ENCODE measurements around the gene FITM1.

The FITM1 gene

DNA sequence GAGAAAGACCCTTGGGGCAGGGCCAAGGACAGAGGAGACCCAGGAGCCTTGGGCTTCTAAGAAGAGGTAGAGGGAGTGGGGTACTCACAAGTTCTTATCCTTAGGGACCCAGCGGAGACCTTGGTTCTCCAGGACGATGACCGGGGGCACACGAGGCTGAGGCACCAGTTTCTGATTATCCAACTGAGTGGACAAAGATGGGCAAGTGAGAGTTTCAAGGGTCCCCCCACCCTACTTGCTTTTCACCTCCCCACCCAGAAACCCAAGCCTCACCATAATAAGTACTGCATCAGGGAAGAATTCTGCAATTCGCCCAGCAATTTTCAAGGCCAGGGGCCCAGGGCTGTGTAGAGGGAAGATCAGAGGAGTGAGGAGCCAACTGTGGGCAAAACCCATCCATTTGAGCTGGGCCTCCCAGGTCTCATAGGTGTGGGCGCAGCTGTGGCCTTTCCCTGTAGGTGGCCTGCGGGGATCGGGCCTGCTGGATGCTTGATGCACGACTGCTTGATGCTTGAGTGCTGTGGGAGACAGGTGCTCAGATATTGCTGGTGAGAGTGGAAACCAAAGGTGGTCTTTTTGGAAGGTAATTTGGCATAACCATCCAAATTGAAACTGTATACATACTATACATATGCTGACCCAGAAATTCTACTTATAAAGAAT, 8.9 kb downstream of the FITM1 start:
- DNase-seq (ENCODE audit: low spot score) = no peak

DNA sequence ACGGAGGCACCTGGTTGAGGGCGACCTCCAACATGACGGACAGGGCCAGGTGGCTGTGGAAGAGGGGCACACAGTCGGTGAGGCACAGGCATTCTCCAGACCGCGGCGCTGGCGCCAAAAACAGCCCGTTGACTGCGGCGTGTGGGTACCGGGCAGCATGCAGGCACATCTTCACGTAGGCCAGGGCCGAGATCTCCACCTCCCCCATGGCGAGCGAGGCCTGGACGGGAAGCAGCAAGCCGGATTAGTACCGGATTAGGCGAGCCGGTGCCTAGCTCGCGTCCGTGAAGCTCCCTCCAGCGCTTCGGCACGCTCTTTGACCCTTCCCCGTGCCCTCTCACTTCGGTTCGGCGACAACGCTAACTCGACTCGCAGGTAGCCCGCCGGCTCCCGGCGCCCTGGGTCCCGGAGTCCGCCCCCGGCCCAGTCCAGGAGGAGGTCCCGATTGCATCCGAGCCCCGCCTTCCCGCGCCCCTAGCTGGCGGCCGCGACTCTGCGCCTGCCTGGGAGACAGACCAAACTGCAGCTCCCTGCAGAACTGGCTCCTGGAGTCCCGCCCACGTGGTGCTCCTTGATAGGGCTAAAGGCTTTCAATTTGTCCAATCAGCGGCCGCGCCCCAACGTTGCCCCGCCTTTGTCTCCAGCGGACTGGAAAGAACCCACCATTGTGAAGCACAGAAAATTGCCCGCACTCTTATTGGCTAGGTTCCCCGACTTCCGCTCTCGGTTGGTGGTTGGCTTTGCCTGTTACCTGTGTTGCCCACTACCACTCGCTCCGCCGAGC, 10.8 kb downstream of the FITM1 start, which contains the start of gene EMC9:
EMC9 (minus strand) TSS at position 495 of the 784 bp plus-strand sequence; CDS start at position 208, 287 bp downstream.
- peak; percentile 98 for DNase-seq (ENCODE audit: low spot score)

DNA sequence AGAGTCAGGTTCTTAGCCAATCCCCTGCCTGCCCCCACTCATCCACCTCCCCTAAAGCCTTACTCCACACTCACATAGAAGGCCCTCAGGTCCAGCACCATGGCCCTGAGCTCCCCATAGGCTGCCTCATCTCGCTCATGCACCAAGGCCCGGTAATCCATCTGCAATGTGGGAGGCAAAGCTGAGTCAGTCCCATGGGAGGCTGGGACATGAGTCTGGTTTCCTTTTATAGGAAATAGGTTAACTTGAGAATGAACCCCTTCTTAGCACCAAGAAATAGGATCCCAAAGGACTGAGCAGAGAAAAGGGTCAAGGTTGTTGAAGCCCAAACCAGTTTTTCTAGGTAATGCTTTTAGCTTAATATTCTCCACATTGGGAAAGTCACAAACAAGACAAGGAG, 13.1 kb downstream of the FITM1 start:
- DNase-seq (ENCODE audit: low spot score) = no peak

DNA sequence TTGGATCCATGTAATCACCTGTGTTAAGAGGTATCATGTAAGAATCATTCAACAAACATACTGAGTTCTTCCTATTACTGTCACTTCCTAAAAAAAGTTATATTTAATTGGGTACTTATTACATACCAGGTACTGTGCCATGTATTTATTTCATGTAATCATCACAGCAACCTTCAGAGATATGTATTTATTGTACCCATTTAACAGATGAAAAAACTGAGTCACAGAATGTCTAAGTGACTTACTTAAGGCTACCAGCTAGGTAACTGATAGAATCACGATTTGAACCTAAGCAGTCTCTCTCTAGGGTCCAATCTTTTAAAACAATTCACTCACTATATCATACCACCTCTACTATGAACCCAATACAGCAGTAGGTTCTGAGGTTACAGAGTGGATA, 14.0 kb downstream of the FITM1 start:
- no peak for DNase-seq (ENCODE audit: low spot score)

DNA sequence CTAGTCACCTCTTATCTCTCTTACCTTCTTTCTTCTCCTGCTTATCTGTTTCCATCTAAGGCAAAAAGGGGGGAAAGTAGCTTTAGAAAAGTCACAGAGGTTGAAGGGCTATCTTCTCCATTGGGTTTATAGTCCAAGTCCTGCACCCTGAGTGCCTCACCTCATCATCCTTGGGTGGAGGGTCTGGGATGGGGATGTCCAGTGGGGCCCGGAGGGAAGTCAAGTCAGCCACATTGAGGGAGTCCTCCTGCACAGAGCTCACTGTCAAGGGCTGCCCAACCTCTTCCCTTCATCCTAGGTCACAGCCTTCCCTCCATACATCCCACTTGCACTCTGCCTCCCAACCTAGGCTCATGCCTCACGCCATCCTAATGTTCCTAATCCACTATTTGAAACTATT, 14.8 kb downstream of the FITM1 start:
- no peak for DNase-seq (ENCODE audit: low spot score)

DNA sequence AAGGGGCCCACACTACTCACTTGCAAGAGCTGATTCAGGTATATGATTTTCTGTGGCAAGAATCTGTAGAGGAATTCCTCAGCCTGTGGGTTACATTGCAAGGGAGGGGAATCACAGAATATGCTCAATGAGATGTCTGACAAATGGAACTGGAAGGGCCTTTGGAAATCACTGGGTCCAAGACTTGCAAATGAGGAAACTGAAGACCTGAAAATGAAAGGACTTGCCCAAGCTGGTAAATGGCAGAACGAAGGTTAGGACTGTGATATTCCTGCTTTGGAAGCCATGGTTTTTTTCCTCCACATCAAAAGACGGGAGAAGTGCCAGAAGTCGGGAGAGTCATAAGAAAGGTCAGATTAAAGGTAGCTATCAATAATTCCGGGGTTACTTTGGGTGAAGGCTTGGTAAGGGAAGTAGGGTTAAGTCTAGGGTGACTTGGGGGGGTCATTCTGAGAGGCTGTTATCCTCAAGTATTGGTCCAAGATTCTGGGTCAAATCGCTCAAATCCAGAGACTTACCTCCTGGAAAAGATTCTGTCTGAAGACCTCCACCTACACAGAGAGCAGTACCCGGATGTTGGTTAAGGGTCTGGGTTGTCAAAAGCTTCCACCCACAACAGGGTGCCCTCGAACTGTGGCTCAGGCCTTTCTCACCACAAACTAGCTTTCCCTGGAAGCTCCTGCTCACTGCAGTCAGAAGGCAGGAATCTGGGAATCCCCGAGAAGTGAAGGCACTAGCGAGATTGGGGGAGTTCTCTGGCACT, 15.4 kb downstream of the FITM1 start:
- DNase-seq (ENCODE audit: low spot score) = no peak

DNA sequence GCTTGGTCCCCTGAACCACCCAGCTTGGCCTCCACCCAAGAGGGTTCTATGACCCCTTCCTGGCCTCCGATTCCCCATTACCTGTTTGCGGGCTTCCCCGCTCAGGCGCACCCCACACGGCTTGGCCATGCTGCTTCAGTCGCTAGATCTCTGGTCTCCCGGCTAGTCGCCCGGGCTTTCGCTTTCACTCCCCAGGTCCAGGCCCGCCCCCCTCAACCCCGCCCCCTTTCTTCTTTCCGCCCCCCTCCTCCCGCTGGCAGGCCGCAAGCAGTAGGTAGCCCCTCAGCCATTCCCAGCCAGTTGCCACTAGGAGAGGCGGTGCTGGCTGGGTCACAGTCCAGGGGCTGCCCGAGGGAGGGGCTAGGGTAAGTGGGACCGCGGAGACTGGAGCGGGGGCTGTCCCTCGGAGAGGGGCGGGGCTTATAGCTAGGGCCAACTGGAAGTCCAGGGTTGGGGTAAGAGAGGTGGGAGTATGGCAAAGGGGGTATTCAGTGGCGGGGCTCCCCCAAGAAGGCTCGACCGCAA, 16.1 kb downstream of the FITM1 start, which contains the start of gene PSME2:
PSME2 (minus strand) TSS at position 158 of the 525 bp plus-strand sequence; CDS start at position 129, 29 bp downstream.
- DNase-seq (ENCODE audit: low spot score) = peak; percentile 96

DNA sequence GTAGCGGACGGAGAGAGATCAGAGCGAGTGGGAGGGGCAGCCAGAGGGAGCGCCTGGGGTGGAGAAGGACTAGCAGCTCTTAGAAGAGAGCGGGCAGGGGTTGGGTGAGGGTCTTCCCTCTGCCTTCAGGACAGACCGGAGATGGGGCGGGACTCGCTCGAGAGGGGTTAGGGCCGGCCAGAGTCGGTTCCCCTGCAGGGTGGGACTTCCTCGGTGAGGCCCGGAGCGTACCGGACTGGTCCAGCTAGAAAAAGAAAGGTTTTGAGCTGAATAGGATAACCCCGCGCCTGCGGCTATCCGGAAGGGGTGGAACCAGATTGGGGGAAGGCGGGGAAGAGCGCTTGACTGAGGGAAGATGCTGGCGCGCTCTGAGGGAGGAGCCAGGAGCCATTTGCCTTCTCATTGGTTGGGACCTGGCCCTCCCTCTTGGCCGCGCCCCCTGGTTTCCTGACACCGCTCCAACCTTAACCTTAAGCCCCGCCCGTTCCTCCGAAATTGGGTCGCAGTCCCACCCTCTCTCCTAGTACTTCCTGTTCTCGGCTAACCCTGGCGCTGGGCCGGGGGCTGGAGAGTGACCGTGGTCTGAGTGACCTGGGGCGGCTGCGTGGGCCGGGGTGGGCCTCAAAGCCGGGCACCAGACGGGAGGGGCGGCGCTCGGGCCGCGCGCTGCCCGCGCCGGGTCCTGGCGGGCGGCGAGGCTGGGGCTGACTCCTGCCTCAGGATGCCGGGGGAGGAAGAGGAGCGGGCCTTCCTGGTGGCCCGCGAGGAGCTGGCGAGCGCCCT, 16.7 kb downstream of the FITM1 start, which contains the start of gene RNF31:
RNF31 (plus strand) TSS at position 521 of the 783 bp plus-strand sequence; CDS start at position 722, 201 bp downstream.
- DNase-seq (ENCODE audit: low spot score) = peak; percentile 97

DNA sequence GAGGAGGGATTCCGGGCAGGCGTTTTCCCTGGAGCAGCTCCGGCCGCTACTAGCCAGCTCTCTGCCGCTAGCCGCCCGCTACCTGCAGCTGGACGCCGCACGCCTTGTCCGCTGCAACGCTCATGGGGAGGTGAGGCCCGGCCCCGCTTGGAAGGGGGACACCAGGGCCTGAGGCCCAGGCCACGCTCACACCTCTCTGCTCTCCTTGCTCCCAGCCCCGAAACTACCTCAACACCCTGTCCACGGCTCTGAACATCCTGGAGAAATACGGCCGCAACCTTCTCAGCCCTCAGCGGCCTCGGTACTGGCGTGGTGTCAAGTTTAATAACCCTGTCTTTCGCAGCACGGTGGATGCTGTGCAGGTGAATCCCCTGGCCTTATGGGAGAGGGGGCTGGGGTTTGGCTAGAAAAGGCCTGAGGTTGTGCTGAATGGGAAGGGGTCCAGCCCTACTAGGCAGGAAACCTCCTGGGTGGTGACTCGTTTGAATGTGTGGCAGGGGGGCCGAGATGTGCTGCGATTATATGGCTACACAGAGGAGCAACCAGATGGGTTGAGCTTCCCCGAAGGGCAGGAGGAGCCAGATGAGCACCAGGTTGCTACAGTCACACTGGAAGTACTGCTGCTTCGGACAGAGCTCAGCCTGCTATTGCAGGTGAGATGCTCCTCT, 17.4 kb downstream of the FITM1 start:
- DNase-seq (ENCODE audit: low spot score) = no peak

DNA sequence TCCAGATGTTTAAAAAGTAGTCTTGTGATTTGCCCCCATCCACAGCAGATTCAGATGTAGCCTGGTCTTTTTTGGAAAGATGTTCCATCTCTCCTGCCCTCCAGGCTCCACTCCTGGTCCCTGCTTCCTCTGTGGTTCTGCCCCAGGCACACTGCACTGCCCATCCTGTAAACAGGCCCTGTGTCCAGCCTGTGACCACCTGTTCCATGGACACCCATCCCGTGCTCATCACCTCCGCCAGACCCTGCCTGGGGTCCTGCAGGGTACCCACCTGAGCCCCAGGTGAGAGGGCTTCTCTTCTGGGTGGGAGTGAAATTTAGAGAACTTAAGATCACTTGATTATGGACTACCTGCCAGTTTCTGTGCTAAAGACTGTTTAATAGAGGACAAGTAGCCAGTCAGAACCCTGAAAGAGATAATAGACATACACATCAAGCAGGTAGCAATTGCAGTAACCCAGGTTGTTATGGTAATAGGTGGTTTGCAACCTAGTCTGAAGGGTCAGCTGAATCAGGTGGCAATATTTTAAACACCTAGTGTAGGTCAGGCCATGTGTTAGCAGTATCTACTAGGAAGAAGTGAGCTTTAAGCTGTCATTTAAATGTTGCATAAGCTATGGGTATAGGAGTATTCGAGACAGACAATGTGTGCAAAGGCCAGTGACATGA, 19.0 kb downstream of the FITM1 start:
- DNase-seq (ENCODE audit: low spot score) = no peak

DNA sequence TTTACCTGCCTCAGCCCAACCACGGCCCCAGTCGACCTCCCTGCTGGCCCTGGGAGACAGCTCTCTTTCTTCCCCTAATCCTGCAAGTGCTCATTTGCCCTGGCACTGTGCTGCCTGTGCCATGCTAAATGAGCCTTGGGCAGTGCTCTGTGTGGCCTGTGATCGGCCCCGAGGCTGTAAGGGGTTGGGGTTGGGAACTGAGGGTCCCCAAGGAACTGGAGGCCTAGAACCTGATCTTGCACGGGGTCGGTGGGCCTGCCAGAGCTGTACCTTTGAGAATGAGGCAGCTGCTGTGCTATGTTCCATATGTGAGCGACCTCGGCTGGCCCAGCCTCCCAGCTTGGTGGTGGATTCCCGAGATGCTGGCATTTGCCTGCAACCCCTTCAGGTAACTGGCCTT, 19.6 kb downstream of the FITM1 start:
- DNase-seq (ENCODE audit: low spot score) = no peak

DNA sequence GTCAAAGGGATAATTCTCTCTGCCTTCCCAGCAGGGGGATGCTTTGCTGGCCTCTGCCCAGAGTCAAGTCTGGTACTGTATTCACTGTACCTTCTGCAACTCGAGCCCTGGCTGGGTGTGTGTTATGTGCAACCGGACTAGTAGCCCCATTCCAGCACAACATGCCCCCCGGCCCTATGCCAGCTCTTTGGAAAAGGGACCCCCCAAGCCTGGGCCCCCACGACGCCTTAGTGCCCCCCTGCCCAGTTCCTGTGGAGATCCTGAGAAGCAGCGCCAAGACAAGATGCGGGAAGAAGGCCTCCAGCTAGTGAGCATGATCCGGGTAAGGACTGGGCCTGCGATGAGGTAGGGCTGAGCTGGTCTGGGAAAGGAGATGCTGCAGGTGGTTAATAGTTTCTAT, 20.1 kb downstream of the FITM1 start:
- no peak for DNase-seq (ENCODE audit: low spot score)

DNA sequence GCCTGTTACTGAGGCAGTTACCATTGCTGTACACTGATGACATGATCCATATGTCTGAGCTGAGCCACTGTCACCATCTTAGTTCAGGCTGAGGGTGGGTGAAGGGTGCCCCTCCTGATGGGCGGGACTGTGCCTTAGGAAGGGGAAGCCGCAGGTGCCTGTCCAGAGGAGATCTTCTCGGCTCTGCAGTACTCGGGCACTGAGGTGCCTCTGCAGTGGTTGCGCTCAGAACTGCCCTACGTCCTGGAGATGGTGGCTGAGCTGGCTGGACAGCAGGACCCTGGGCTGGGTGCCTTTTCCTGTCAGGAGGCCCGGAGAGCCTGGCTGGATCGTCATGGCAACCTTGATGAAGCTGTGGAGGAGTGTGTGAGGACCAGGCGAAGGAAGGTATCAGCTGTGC, 20.5 kb downstream of the FITM1 start:
- no peak for DNase-seq (ENCODE audit: low spot score)

DNA sequence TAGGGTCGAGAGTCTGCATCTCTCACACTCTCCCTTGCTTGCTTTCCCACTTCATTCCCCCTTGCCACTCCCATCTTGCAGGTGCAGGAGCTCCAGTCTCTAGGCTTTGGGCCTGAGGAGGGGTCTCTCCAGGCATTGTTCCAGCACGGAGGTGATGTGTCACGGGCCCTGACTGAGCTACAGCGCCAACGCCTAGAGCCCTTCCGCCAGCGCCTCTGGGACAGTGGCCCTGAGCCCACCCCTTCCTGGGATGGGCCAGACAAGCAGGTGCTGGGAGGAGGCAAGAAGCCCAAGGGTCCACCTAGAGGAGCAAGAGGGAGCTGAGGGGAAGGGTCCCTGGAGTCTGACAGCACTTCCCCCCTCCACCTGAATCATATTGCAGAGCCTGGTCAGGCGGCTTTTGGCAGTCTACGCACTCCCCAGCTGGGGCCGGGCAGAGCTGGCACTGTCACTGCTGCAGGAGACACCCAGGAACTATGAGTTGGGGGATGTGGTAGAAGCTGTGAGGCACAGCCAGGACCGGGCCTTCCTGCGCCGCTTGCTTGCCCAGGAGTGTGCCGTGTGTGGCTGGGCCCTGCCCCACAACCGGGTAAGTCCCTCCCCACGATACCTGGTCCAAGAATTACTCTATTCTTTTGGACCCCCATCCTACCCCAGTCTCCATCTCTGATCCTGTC, 21.1 kb downstream of the FITM1 start:
- no peak for DNase-seq (ENCODE audit: low spot score)

DNA sequence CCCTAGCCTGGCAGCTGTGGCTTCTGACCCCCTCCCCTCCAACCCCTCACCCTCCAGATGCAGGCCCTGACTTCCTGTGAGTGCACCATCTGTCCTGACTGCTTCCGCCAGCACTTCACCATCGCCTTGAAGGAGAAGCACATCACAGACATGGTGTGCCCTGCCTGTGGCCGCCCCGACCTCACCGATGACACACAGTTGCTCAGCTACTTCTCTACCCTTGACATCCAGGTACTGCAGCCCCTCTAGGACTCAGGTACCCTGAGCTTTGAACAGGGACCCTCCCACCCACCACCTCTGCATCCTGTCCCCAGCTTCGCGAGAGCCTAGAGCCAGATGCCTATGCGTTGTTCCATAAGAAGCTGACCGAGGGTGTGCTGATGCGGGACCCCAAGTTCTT, 24.6 kb downstream of the FITM1 start:
- DNase-seq (ENCODE audit: low spot score) = no peak

DNA sequence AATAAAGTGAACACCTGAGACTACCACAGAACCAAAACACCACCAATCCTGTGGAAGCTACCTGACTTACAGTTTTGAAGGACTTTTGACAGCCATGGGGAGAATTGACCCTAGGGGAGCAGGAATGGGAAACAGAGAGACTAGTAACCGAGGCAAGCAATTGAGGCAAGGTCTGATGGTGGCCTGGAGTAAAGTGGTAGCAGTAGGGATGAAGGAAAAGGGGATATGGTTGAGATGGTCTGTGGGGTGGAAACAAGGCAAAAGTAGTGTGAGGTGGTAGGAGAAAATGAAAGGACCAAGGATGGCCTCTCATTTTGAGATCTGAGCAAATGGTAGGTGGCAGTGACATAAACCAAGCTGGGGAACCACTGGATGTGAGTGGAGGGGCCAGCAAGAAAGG, 26.4 kb downstream of the FITM1 start:
- no peak for DNase-seq (ENCODE audit: low spot score)

DNA sequence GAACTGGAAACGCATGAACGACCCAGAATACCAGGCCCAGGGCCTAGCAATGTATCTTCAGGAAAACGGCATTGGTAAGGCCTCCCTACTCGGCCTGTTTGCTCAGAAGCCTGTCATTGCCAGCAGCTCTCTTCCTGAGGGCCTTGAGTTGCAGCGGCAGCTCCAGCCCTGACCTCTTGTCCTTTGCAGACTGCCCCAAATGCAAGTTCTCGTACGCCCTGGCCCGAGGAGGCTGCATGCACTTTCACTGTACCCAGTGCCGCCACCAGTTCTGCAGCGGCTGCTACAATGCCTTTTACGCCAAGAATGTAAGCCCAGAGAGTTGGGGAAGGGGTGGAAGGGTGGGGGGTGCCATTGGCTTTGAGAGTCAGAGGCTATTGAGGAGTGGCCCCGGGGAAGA, 26.9 kb downstream of the FITM1 start:
- no peak for DNase-seq (ENCODE audit: low spot score)

DNA sequence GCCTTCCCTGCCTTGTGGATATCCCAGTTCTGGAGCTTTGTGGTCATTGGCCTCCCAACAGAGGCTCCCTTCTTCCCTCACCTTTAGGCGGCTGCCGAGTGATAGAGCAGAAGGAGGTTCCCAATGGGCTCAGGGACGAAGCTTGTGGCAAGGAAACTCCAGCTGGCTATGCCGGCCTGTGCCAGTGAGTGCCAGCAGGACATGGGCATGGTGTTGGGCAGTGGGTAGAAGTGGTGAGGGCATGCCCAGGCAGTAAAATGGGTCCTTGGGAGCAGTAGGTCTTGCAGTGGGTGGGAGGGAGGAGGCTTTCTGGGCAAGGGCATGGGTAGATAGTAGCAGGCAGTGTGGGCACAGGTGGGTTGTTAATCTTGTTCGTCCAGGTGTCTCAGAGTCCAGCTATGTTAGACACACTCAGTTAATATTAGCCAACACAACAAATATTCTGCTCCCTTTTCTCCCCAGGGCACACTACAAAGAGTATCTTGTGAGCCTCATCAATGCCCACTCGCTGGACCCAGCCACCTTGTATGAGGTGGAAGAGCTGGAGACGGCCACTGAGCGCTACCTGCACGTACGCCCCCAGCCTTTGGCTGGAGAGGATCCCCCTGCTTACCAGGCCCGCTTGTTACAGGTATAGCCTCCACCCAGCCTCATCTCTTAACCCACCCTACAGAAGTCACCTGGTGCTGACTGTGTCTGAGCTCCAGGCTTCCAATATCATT, 29.5 kb downstream of the FITM1 start:
- DNase-seq (ENCODE audit: low spot score) = no peak

DNA sequence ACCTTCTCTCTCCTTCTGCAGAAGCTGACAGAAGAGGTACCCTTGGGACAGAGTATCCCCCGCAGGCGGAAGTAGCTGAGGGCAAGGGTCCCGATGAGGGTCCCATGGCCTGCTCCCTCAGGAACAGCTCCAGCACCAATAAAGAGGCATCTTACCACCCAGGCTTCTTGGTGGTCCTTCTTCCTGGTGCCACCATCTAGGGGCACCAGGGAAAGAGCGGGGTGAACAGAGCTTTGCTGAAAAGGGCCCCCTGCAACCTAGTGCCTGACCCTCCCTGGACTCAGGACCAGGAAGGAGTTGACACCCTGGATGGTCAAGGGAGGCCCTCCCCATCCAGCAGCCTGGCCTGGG, 30.0 kb downstream of the FITM1 start:
- DNase-seq (ENCODE audit: low spot score) = no peak

Data from AG08396 (cell line).